ENCODE measurements around the gene TEPSIN. TPM values are rescaled to one million over a fixed set of nuclear protein-coding genes. Genes with fewer than 3 reads are reported as not detected.

Gene TEPSIN
- total RNA-seq, 1 experiment from 2014 or later, result 19.5 TPM

GRCh38 chr17:81245024-81245664 is 6.3 kb upstream of the TEPSIN start:
- Histone ChIP-seq H3K36me3 (peaks cover 40% of the 10 kb centered on the region), H3K27me3 (no peaks in the 10 kb centered on the region), H3K4me3 (no peak overlapping the region), H3K9me3 (no peaks in the 10 kb centered on the region)
- peak; percentile 22 for DNase-seq

- Histone ChIP-seq H3K36me3 (peaks cover 40% of the 10 kb centered on the region), H3K9me3 (no peaks in the 10 kb centered on the region)
- no peak for DNase-seq
Observed at GRCh38 chr17:81244358-81245023, 5.6 kb upstream of the TEPSIN start.

GRCh38 chr17:81243333-81243664 is 4.4 kb upstream of the TEPSIN start:
- no peaks in the 10 kb centered on the region for H3K9me3 ChIP-seq
- no peak for DNase-seq
- no peaks in the 10 kb centered on the region for H3K27me3 ChIP-seq
- H3K4me3 ChIP-seq, result no peak overlapping the region
- H3K36me3 ChIP-seq, result peaks cover 41% of the 10 kb centered on the region

More at GRCh38 chr17:81244358-81245023, 5.6 kb upstream of the TEPSIN start:
- no peaks in the 10 kb centered on the region for H3K27me3 ChIP-seq
- H3K4me3 ChIP-seq, result no peak overlapping the region

GRCh38 chr17:81242421-81243332 is 3.8 kb upstream of the TEPSIN start:
- no peak for DNase-seq
- Histone ChIP-seq H3K27me3 (no peaks in the 10 kb centered on the region), H3K9me3 (no peaks in the 10 kb centered on the region), H3K4me3 (no peak overlapping the region), H3K36me3 (peaks cover 41% of the 10 kb centered on the region)

GRCh38 chr17:81241648-81242420 is 3.0 kb upstream of the TEPSIN start:
- no peaks in the 10 kb centered on the region for H3K9me3 ChIP-seq
- DNase-seq, result peak; percentile 30
- H3K36me3 ChIP-seq, result peaks cover 41% of the 10 kb centered on the region
- H3K27me3 ChIP-seq, result no peaks in the 10 kb centered on the region
- no peak overlapping the region for H3K4me3 ChIP-seq

GRCh38 chr17:81241203-81241602 is 2.3 kb upstream of the TEPSIN start:
- Histone ChIP-seq H3K9me3 (no peaks in the 10 kb centered on the region), H3K4me3 (no peak overlapping the region), H3K36me3 (peaks cover 42% of the 10 kb centered on the region), H3K27me3 (no peaks in the 10 kb centered on the region)
- DNase-seq, result no peak

- no peaks in the 10 kb centered on the region for H3K27me3 ChIP-seq
- DNase-seq, result no peak
- H3K36me3 ChIP-seq, result peaks cover 38% of the 10 kb centered on the region
- H3K9me3 ChIP-seq, result no peaks in the 10 kb centered on the region
- peak overlapping the region; percentile 88 for H3K4me3 ChIP-seq
Observed at GRCh38 chr17:81240761-81241160, 1.9 kb upstream of the TEPSIN start.

GRCh38 chr17:81239714-81240555 is 1.1 kb upstream of the TEPSIN start:
- Histone ChIP-seq H3K4me3 (peak overlapping the region; percentile 88), H3K36me3 (peaks cover 35% of the 10 kb centered on the region), H3K9me3 (no peaks in the 10 kb centered on the region), H3K27me3 (no peaks in the 10 kb centered on the region)
- peak; percentile 39 for DNase-seq

GRCh38 chr17:81238490-81238814 is 403 bp downstream of the TEPSIN start:
- DNase-seq, result no peak
- no peaks in the 10 kb centered on the region for H3K9me3 ChIP-seq

GRCh38 chr17:81237591-81238489 is 1.0 kb downstream of the TEPSIN start:
- Histone ChIP-seq H3K36me3 (peaks cover 34% of the 10 kb centered on the region), H3K9me3 (no peaks in the 10 kb centered on the region), H3K27me3 (no peaks in the 10 kb centered on the region), H3K4me3 (peak overlapping the region; percentile 88)
- DNase-seq, result no peak

More at GRCh38 chr17:81238490-81238814, 403 bp downstream of the TEPSIN start:
- Histone ChIP-seq H3K27me3 (no peaks in the 10 kb centered on the region), H3K36me3 (peaks cover 35% of the 10 kb centered on the region), H3K4me3 (peak overlapping the region; percentile 88)

GRCh38 chr17:81236784-81237183 is 2.1 kb downstream of the TEPSIN start:
- no peak for DNase-seq
- Histone ChIP-seq H3K27me3 (no peaks in the 10 kb centered on the region), H3K4me3 (no peak overlapping the region), H3K36me3 (peaks cover 26% of the 10 kb centered on the region), H3K9me3 (no peaks in the 10 kb centered on the region)

GRCh38 chr17:81235822-81236740 is 2.8 kb downstream of the TEPSIN start:
- DNase-seq, result no peak
- no peaks in the 10 kb centered on the region for H3K9me3 ChIP-seq
- peaks cover 25% of the 10 kb centered on the region for H3K36me3 ChIP-seq
- H3K4me3 ChIP-seq, result no peak overlapping the region
- H3K27me3 ChIP-seq, result no peaks in the 10 kb centered on the region

GRCh38 chr17:81234940-81235821 is 3.7 kb downstream of the TEPSIN start:
- no peaks in the 10 kb centered on the region for H3K27me3 ChIP-seq
- DNase-seq, result no peak
- no peaks in the 10 kb centered on the region for H3K9me3 ChIP-seq
- H3K36me3 ChIP-seq, result peaks cover 19% of the 10 kb centered on the region
- no peak overlapping the region for H3K4me3 ChIP-seq

Data from MG63 (cell line).